ENCODE results near the gene ZSWIM5.

GRCh38 chr1:45093334-45093733 is 113.1 kb downstream of the ZSWIM5 start:
- TF ChIP-seq GATA2 (IDR thresholded peaks at IDR 0.05; ENCODE audit: low read depth, low read length) (no peak), GATA3 (IDR thresholded peaks at IDR 0.05; ENCODE audit: low read depth, low read length) (no peak)

Data from SH-SY5Y (cell line).